Measurements from ENCODE around the gene SELENOM. TPM values are rescaled to one million over a fixed set of nuclear protein-coding genes. Genes with fewer than 3 reads are reported as not detected.

Gene SELENOM
- total RNA-seq, 1 experiment from 2014 or later: 16.3 TPM

DNA sequence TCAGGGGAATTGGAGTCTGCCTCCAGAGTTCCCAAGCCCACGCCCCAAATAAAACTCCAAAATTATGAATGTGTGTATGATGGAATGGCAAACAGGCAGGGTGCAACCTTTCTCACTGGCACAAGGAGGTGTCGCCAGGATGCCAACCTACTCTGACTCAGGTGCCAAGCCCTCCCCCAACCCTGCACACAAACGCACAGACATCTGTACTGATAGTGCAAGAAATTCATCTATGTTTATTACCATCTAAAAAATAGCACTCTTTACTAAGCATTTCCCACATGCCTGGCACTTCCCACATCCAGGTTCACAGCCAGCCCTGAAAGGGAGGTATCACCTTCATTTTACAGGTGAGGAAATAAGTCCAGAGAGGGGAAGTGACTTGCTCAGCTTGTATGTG lies 31.7 kb upstream of the SELENOM start:
- H3K9me3 Mint-ChIP-seq: no peaks in the 10 kb centered on the region
- no peak for ATAC-seq
- H3K27ac Mint-ChIP-seq: no peak overlapping the region
- peaks cover 23% of the 10 kb centered on the region for H3K36me3 Mint-ChIP-seq
- CTCF ChIA-PET: interaction anchor here (1.1 to 7.3 kb wide), 4 partner anchors 30 to 134 kb away, joined by 3 to 73 read pairs (median 12); partner anchors contain the start of genes SELENOM and SMTN
- TF ChIP-seq ETV6 (CRISPR knock-in tag; IDR thresholded peaks at IDR 0.05): no peak
- TF ChIP-seq ZNF317 (CRISPR knock-in tag; IDR thresholded peaks at IDR 0.05; ENCODE audit: borderline replicate concordance, low read depth): no peak
- TF ChIP-seq SMAD4 (CRISPR knock-in tag; IDR thresholded peaks at IDR 0.05): no peak
- no peak for TF ChIP-seq ZNF263 (CRISPR knock-in tag; IDR thresholded peaks at IDR 0.05; ENCODE audit: low read depth)
- TF ChIP-seq, protein P1, sequence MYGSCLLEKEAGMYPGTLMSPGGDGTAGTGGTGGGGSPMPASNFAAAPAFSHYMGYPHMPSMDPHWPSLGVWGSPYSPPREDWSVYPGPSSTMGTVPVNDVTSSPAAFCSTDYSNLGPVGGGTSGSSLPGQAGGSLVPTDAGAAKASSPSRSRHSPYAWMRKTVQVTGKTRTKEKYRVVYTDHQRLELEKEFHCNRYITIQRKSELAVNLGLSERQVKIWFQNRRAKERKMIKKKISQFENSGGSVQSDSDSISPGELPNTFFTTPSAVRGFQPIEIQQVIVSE (CRISPR knock-in tag; IDR thresholded peaks at IDR 0.05; ENCODE audit: borderline replicate concordance): no peak
- TF ChIP-seq, protein P2, sequence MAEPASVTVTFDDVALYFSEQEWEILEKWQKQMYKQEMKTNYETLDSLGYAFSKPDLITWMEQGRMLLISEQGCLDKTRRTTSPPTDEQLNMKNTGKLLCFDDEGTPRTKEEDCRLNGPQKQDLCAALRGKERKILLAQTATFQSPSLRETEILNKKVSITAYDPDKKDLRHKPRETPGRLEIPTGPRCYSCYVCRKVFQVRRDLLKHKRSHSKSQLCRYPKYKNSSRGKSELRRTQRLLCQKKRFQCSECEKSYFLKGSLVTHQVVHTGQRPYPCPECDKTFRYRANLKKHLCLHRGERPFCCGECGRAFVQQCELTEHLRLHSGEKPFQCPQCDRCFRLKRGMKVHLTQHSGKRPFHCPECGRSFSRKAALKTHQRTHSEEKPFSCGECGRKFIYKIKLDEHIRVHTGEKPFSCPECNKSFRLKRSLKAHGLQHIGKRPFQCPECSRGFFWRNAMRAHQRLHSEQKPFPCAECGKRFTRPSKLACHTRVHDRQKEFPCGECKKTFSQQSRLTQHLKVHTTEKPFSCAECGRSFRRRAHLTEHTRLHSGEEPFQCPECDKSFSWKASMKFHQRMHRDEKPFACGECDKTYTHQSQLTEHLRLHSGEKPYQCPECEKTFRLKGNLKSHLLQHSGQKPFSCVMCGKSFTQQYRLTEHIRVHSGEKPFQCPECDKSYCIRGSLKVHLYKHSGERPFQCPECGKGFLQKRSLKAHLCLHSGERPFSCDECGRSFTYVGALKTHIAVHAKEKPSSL (CRISPR knock-in tag; conservative IDR thresholded peaks at IDR 0.05): no peak
- TF ChIP-seq ZNF423 (CRISPR knock-in tag; IDR thresholded peaks at IDR 0.05): no peak
- TF ChIP-seq HMGA2 (CRISPR knock-in tag; IDR thresholded peaks at IDR 0.05): no peak
- TF ChIP-seq NFATC4 (CRISPR knock-in tag; IDR thresholded peaks at IDR 0.05): no peak
- TF ChIP-seq, protein P3, sequence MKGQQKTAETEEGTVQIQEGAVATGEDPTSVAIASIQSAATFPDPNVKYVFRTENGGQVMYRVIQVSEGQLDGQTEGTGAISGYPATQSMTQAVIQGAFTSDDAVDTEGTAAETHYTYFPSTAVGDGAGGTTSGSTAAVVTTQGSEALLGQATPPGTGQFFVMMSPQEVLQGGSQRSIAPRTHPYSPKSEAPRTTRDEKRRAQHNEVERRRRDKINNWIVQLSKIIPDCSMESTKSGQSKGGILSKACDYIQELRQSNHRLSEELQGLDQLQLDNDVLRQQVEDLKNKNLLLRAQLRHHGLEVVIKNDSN (CRISPR knock-in tag; IDR thresholded peaks at IDR 0.05): no peak
- TF ChIP-seq RELA (CRISPR knock-in tag; IDR thresholded peaks at IDR 0.05; ENCODE audit: borderline replicate concordance): no peak
- TF ChIP-seq, protein P4, sequence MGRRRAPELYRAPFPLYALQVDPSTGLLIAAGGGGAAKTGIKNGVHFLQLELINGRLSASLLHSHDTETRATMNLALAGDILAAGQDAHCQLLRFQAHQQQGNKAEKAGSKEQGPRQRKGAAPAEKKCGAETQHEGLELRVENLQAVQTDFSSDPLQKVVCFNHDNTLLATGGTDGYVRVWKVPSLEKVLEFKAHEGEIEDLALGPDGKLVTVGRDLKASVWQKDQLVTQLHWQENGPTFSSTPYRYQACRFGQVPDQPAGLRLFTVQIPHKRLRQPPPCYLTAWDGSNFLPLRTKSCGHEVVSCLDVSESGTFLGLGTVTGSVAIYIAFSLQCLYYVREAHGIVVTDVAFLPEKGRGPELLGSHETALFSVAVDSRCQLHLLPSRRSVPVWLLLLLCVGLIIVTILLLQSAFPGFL (CRISPR knock-in tag; IDR thresholded peaks at IDR 0.05; ENCODE audit: borderline replicate concordance): no peak
- TF ChIP-seq, protein P5, sequence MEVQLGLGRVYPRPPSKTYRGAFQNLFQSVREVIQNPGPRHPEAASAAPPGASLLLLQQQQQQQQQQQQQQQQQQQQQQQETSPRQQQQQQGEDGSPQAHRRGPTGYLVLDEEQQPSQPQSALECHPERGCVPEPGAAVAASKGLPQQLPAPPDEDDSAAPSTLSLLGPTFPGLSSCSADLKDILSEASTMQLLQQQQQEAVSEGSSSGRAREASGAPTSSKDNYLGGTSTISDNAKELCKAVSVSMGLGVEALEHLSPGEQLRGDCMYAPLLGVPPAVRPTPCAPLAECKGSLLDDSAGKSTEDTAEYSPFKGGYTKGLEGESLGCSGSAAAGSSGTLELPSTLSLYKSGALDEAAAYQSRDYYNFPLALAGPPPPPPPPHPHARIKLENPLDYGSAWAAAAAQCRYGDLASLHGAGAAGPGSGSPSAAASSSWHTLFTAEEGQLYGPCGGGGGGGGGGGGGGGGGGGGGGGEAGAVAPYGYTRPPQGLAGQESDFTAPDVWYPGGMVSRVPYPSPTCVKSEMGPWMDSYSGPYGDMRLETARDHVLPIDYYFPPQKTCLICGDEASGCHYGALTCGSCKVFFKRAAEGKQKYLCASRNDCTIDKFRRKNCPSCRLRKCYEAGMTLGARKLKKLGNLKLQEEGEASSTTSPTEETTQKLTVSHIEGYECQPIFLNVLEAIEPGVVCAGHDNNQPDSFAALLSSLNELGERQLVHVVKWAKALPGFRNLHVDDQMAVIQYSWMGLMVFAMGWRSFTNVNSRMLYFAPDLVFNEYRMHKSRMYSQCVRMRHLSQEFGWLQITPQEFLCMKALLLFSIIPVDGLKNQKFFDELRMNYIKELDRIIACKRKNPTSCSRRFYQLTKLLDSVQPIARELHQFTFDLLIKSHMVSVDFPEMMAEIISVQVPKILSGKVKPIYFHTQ (CRISPR knock-in tag; IDR thresholded peaks at IDR 0.05): no peak
- no peak for TF ChIP-seq NFYB (CRISPR knock-in tag; conservative IDR thresholded peaks at IDR 0.05; ENCODE audit: low read depth)
- TF ChIP-seq NR1H2 (CRISPR knock-in tag; IDR thresholded peaks at IDR 0.05): no peak
- no peak for TF ChIP-seq TEAD4 (CRISPR knock-in tag; IDR thresholded peaks at IDR 0.05)
- no peaks in the 10 kb centered on the region; the same call in none of the 2 replicates for H3K27me3 Mint-ChIP-seq (ENCODE audit: low read depth)
- DNase-seq (ENCODE audit: low spot score): no peak
- peak overlapping the region; percentile 86 for H3K4me3 Mint-ChIP-seq
- H3K4me1 Mint-ChIP-seq: peaks cover 22% of the 10 kb centered on the region
- POLR2A ChIA-PET: interaction anchor here (0.5 kb wide), 1 partner anchor 58 kb away, joined by 3 read pairs; no protein-coding TSS in a partner anchor

DNA sequence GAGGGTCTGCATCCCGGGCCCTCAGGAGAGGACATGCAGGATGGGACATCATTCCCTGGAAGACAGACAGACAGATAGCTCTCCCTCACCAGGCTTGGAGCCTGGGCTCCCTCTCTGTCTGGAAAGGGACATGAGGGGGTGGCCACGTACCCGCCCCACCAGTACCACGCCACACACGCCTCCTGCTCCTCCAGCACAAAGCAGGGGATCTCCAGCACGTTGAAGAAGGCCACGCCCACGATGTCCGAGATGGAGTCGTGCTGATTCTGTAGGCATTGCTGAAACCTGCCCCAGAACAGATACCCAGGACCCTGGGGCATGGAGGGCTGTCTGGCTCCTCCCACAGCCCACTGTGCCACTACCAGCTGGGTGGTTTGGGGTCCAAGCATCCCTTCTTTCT lies 30.8 kb upstream of the SELENOM start:
- Mint-ChIP-seq H3K4me3 (peak overlapping the region; percentile 47; the same call in 1 of the 2 replicates), H3K27me3 (ENCODE audit: low read depth) (no peaks in the 10 kb centered on the region; the same call in none of the 2 replicates), H3K9me3 (no peaks in the 10 kb centered on the region), H3K4me1 (peaks cover 22% of the 10 kb centered on the region), H3K27ac (no peak overlapping the region), H3K36me3 (peaks cover 23% of the 10 kb centered on the region)
- ATAC-seq (no peak), DNase-seq (ENCODE audit: low spot score) (no peak)
- TF ChIP-seq CBFB (CRISPR knock-in tag; IDR thresholded peaks at IDR 0.05; ENCODE audit: low read depth) (no peak), TP53 (CRISPR knock-in tag; IDR thresholded peaks at IDR 0.05) (no peak), ZNF423 (CRISPR knock-in tag; IDR thresholded peaks at IDR 0.05) (no peak), ZNF396 (CRISPR knock-in tag; IDR thresholded peaks at IDR 0.05; ENCODE audit: borderline replicate concordance) (no peak), ETV6 (CRISPR knock-in tag; IDR thresholded peaks at IDR 0.05) (no peak), HMGA2 (CRISPR knock-in tag; IDR thresholded peaks at IDR 0.05) (no peak), OVOL2 (CRISPR knock-in tag; IDR thresholded peaks at IDR 0.05; ENCODE audit: borderline replicate concordance) (no peak)
- TF ChIP-seq, protein P6, sequence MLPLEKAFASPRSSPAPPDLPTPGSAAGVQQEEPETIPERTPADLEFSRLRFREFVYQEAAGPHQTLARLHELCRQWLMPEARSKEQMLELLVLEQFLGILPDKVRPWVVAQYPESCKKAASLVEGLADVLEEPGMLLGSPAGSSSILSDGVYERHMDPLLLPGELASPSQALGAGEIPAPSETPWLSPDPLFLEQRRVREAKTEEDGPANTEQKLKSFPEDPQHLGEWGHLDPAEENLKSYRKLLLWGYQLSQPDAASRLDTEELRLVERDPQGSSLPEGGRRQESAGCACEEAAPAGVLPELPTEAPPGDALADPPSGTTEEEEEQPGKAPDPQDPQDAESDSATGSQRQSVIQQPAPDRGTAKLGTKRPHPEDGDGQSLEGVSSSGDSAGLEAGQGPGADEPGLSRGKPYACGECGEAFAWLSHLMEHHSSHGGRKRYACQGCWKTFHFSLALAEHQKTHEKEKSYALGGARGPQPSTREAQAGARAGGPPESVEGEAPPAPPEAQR (CRISPR knock-in tag; IDR thresholded peaks at IDR 0.05): no peak
- TF ChIP-seq, protein P7, sequence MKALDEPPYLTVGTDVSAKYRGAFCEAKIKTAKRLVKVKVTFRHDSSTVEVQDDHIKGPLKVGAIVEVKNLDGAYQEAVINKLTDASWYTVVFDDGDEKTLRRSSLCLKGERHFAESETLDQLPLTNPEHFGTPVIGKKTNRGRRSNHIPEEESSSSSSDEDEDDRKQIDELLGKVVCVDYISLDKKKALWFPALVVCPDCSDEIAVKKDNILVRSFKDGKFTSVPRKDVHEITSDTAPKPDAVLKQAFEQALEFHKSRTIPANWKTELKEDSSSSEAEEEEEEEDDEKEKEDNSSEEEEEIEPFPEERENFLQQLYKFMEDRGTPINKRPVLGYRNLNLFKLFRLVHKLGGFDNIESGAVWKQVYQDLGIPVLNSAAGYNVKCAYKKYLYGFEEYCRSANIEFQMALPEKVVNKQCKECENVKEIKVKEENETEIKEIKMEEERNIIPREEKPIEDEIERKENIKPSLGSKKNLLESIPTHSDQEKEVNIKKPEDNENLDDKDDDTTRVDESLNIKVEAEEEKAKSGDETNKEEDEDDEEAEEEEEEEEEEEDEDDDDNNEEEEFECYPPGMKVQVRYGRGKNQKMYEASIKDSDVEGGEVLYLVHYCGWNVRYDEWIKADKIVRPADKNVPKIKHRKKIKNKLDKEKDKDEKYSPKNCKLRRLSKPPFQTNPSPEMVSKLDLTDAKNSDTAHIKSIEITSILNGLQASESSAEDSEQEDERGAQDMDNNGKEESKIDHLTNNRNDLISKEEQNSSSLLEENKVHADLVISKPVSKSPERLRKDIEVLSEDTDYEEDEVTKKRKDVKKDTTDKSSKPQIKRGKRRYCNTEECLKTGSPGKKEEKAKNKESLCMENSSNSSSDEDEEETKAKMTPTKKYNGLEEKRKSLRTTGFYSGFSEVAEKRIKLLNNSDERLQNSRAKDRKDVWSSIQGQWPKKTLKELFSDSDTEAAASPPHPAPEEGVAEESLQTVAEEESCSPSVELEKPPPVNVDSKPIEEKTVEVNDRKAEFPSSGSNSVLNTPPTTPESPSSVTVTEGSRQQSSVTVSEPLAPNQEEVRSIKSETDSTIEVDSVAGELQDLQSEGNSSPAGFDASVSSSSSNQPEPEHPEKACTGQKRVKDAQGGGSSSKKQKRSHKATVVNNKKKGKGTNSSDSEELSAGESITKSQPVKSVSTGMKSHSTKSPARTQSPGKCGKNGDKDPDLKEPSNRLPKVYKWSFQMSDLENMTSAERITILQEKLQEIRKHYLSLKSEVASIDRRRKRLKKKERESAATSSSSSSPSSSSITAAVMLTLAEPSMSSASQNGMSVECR (CRISPR knock-in tag; IDR thresholded peaks at IDR 0.05; ENCODE audit: borderline replicate concordance): no peak
- POLR2A ChIA-PET: no interaction called here
- CTCF ChIA-PET: interaction anchor here (1.1 to 7.3 kb wide), 3 partner anchors 30 to 56 kb away, joined by 3 to 73 read pairs (median 15); partner anchors contain the start of genes SELENOM and SMTN
